Measurements from ENCODE around the gene PGD. TPM values are rescaled to one million over a fixed set of nuclear protein-coding genes. Genes with fewer than 3 reads are reported as not detected.
"Not testable (repeated sequence)": the region's sequence is repeated elsewhere in the genome, so short reads cannot be mapped to it uniquely, and the experiment has no call there.

Gene PGD
- polyA plus RNA-seq, 12 donors = 85.0 to 131 (median 109) TPM; not detected in 1

DNA sequence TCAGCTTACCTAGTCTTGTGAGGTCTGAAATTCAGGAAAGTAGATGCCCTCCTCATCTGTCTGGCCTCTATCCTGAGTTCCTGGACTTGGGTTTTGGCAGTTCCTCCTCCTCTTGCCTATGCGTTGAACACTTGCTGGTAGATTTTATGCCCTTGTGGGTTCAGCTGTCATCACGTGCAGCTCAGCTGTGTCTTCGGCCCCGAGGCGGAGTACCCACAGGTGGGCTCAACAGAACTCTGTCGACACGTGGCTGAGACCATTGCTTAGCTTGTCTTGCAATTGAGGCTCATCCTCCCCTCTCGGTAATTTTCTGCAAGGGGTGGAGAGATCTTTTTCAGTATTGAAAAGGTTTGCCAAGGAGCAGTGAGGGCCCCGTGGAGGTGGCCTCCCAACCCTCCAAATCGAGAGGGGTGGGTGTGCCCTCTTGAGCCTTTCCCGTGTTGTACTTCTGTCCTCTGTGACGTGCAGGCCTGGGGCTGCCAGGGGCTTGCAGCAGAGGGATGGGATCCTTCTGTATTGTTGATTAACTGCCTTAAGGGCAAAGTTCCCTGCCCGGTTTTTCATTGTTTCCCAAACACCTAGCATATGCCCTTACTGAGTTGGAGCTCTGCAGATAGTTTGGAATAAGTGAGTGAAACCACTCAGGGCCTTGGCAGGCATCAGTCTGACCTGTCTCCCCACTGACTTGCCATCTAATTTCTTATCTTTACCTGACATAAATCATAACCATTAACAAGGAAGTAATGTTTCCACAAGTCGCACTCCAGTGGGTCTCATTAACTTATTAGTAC lies 34.2 kb downstream of the PGD start:
- no peak for DNase-seq

DNA sequence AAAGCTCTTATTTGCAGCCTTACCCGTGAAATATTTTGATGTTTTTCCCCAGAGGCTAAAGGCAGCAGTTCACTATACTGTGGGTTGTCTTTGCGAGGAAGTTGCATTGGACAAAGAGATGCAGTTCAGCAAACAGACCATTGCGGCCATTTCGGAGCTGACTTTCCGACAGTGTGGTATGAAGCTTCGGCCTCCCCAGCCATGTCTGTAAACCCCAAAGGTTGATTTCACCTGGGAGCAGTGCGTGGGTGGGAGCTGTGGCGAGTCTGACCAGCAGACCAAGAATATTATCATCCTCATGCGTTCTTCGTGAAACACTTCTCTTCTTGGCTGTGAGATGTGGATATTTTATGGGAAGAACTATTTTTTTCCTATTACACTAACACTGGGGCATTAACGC lies 34.9 kb downstream of the PGD start:
- no peak for DNase-seq

DNA sequence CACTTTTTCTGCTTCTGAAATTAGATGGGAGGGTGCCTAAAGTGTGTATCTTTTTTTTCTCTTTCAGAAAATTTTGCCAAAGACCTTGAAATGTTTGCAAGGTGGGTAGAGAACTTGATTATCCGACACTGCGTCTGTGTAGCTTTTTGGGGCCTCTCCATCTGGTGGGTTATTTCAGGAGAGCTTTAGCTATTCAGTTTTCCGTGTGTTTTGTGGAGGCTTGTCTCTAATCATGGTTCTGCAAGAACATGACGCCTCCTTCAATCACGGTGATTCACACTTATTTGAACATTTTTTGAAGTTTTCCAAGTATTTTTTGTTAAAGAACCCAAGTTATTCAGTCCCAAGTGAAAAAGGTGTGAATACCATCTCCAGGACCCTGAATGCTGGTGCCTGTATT lies 35.7 kb downstream of the PGD start:
- DNase-seq = no peak

DNA sequence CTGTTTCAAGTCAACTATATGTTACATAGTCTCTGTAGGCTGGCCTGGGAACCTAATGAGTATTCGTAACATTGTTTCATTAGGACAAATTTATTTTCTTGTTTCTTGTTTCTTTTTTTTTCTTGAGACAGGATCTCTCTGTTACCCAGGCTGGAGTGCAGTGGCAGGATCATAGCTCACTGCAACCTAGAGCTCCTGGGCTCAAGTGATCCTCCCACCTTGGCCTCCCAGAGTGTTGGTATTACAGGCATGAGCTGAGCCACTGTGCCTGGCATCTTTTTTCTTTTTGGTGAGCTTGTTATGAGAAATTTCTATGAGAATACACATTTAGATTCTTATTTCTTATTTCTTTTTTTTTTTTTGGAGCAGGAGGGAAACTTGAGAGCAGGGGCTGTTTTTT lies 38.2 kb downstream of the PGD start:
- no peak for DNase-seq

DNA sequence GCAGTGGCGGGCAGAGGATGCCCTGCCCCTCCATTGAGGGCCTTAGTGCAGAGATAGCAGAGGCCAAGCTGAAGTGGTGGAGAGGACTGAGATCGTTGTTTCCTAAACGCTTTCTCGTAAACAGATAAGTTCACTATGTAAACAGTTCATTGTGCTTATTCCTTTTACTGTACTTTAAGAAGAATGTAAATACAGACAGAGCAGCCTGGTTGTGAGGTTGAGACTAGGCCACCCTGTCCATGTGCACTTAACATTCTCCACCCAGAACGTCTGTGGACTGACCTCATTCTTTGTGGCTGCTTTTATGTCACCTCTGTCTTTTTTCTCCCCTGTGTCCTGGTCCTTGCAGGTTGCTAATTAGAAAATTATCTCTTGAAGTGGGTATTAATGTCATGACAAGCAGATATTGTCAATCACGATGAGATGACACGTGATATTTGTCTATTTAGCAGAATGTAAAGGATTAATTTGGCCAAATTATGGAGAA lies 39.9 kb downstream of the PGD start:
- no peak for DNase-seq

DNA sequence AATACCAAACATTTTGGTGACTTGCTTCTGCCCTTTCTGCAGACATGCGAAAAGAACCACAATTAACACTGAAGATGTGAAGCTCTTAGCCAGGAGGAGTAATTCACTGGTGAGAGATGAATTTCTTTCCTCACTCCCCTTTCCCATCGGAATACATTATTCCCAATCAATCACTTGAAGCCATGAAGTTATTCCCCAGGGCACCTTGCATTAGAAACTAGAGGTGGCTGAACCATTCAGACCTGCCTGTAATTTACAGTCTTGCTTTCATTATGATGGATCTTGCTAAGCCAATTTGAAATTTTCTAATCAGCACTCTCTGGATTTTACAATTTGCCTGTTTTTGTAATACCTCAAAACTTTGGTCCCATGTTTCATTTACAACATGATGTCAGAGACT lies 41.4 kb downstream of the PGD start:
- no peak for DNase-seq

DNA sequence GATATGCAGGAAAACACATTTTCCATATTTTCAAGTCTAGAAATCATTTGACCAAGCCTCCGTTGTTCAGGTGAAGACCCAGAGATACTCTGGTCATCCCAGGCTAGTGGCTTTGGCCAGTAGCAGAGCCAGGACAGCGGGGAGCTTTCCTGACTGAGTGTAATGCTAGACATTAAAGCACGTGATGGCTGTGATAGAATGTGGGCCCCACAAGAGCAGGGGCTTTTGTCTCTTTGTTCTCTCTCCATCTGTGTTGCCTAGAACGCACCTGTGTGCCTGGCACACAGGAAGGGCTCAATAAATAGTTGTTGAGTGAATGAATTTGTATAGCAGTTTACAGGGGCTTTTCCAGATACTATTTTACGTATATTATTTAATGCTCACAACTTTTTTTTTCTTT lies 41.9 kb downstream of the PGD start:
- no peak for DNase-seq

DNA sequence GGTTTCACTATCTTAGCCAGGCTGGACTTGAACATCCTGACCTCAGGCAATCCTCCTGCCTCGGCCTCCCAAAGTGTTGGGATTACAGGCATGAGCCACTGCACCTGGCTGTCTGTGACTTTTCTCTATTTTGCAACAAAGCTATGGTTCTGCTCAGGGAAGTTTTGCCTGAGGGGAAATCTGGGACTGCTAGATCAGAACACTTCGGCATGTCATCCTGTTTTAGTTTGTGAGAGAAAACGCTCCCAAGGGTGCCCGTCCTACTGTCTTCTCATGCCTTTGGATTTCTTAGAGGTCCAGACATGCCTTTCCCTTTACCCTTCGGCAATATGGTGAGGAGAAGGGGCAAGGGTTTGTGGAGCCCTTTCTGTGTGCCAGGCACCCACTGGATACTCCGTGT lies 45.4 kb downstream of the PGD start:
- no peak for DNase-seq

DNA sequence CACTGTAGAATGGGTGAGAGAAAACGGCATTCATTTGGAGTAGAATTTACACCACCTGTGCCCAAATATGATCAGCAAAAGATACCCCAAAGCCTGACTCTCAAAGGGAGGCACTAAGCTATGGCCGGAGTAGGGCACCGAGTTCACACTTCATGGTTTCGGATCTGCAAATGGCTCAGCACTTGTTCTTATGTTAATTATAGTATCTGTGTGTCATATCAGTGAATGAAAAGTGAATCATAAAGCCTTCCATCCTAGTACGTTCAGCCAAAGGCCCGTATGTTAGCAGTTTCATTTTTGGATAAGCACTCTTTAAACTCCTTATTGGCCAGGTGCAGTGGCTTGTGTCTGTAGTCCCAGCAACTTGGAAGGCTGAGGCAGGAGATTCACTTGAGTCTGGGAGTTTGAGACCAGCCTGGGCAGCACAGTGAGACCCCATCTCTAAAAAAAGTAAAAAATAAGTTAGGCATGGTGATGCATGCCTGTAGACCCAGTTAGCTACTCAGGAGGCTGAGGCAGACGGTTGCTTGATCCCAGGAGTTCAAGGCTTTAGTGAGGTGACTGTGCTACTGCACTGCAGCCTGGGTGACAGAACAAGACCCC lies 46.0 kb downstream of the PGD start:
- DNase-seq = no peak

DNA sequence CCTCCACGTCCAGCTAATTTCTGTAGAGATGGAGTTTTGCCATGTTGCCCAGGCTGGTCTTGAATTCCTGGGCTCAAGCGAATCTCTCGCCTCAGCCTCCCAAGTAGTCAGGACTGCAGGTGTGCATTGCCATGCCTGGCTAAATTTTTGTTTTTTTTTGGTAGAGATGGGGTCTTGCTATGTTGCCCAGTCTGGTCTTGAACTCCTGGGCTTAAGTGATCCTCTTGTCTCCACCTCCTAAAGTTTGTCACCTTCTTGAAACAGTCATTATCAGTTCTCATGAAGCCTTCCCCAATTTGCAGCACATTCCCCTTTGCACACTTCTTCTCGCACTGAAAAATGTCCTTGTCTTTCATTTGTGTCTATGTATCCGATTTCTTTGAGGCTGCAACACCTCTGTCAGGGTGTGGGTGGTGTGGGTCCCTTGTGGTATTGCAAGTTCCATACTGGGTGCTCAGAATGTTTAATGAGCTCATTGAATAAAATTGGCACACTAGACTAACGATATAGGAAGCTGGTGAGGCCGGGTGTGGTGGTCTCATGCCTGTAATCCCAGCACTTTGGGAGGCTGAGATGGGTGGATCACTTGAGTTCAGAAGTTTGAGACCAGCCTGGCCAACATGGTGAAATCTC lies 48.0 kb downstream of the PGD start:
- no peak for DNase-seq

DNA sequence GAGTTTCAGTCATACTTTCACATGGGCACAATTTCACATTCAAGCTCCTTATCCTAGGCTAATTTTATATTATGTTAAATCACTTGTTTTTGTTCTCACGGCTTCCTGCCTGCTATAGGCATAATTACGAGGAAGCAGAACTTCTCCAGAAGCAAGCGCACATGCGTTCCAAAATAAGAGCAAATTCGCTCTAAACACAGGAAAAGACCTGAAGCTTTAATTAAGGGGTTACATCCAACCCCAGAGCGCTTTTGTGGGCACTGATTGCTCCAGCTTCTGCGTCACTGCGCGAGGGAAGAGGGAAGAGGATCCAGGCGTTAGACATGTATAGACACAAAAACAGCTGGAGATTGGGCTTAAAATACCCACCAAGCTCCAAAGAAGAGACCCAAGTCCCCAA lies 50.9 kb downstream of the PGD start, which contains the start of gene CORT:
CORT (plus strand) TSS at position 281 of the 400 bp plus-strand sequence. CDS start 193 bp downstream, outside the sequence.
- no peak for DNase-seq

DNA sequence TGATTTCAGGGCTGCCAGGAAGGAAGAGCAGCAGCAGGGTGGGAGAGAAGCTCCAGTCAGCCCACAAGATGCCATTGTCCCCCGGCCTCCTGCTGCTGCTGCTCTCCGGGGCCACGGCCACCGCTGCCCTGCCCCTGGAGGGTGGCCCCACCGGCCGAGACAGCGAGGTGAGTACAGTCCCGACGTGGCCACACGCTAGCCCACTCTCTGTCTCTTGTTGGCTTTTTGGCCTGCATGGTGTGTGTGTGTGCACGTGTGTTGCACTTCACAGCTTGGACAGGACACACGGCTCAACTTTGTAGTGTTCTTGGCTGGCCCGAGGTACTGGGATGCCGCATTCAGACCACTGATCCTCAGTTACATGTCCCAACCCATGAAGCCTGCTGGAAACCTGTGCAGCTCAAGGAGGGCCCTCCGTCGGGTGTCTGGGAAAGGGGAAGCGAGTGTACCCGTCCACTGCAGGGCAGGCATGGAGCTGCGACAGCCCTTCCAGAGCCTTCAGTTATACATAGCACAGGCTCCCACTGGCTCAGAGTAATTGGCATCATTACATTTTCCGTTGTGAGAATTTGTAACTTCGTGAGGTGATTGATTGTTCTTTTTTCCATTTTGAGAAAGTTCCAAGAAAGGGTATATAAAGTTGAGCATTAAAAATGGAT lies 51.4 kb downstream of the PGD start:
- peak; percentile 36 for DNase-seq

DNA sequence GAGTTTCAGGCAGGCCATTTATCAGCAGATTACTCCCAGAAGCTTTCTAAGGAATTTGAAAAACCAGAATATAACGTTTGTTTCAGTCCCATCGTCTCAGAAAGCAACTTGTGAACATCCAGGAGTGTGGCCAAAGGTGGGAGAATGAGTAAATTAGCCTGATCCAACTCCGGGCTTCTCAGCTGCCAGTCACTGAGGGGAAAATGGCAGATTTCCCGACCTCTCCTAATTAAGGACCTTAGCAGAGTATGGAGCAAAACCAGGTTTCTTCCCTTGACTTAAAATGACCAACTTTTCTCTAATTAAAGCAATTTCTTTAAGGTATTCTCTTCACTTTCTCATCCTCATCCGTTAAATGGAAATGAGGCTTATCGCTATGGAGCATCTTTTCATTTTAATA lies 52.0 kb downstream of the PGD start:
- DNase-seq = no peak

DNA sequence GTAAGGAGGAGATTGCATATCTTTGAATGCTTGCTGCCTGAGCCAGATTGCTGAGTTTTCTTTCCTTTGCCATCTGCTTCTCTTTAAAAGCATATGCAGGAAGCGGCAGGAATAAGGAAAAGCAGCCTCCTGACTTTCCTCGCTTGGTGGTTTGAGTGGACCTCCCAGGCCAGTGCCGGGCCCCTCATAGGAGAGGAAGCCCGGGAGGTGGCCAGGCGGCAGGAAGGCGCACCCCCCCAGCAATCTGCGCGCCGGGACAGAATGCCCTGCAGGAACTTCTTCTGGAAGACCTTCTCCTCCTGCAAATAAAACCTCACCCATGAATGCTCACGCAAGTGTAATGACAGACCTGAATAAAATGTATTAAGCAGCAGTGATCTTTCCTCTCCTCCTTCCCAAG lies 52.4 kb downstream of the PGD start:
- DNase-seq = peak; percentile 25

DNA sequence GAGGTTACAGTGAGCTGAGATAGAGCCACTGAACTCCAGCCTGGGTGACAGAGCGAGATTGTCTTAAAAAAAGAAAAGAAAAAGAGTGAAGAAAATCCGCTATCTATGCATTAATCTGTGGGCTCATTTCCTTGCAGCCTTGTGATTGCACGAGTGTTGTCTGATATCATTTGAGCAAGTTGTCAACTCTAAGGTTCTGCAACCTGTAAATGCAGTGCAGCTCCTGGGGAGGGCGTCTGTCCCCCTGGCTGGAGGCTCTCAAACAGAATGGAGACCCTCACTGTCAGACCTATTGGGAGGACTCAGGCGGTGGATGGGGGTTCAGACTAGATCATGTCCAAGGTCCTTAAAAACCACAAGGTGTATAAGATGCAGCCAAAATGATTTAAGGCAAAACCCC lies 57.2 kb downstream of the PGD start:
- DNase-seq = no peak

DNA sequence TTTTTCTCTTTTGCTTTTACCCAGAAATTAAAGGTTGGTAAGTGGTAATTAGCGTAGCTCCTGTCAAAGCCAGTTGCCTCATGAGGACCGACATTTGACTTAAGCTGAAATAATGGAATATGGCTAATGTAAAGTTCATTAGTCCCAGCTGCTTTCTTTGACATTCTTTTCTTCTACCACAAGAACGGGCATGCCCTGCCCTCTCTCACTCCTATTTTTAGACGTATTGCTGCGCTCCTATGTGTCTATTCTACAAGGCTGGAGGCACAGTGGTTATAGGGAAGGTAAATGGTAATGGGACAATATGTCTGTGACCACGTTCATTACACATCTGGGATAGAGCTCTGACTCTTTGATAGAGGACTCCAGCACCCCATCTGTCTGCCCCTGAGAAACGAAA lies 57.8 kb downstream of the PGD start:
- no peak for DNase-seq

DNA sequence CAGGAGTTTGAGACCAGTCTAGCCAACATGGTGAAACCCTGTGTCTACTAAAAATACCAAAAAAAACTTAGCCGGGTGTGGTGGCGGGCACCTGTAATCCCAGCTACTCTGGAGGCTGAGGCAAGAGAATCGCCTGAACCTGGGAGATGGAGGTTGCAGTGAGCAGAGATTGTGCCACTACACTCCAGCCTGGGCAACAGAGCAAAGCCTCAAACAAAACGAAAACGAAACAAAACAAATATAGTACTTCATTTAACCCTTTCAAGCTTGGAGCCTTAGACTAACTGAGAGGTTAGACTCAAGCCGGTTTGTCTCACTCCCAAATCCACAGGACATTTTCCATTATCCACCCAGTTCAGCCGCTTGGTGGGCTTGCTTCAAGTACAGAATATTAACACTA lies 58.6 kb downstream of the PGD start:
- not testable (repeated sequence) for DNase-seq

DNA sequence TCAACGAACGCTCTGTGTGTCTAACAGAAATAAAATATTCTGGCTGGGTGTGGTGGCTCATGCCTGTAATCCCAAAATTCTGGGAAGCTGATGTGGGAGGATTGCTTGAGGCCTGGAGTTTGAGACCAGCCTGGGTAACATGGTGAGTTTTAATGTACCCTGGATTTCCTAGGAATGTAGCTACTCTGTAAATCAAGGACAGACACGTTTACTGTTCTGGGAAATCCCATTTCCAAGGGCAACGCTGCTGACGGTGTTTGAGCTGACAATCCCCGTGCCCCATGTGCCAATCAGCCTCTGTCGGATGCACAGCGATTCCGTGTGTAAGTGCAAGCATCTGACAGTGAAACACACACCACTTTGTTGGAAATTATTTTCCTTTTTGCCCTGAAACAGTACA lies 59.0 kb downstream of the PGD start:
- DNase-seq = no peak

DNA sequence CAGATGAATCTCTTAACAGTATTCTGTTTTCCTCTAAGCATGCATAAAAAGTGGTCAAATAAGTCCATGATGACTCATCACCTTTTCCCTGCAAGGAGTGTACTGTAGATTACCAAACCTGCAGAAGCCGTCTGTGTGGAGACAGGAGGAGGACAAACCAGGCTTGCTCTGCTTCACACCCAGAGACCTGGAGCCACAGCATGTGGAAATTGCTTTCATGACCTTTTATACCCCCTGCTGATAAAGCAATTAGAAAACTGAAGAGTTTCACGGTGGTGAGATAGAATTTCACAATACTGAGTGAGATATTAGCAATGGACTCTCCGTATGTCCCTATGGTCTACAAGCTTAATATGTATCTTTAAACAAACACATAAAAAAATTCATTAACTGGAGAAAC lies 60.3 kb downstream of the PGD start:
- DNase-seq = no peak

DNA sequence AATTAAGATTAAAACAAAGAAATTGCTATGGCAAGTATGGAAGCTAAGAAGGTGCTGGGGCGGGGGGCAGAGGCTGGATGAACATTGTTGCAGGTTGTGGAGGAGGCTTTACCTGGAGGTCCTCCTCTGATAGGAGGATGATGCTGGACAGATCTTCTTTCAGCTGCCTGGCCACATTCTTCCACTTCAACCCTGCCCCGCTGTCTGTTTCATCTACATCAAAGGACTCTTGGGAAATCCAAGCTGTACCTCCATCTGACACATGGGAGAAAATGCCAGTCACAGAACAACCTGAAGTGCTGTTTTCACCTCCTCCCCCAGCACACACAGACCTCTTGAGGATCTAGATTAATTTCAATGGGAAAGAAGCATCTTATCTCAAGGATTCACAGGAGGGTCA lies 68.2 kb downstream of the PGD start:
- no peak for DNase-seq

DNA sequence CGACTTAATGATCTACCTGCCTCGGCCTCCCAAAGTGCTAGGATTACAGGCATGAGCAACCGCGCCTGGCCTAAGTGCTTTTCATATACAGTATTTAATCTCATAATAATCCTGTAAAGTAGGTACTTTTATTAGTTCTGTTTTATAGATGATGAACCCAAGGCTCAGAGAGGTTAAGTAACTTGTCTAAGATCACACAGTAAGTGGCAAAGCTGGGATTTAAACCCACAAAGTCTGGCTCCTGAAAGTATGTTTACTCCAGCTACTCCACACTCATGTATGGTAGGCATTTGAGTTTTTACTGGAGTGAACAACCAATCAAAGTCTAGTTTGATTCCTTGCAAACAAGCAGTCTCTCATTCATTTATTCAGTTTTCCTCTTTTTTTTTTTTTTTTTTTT lies 71.2 kb downstream of the PGD start:
- DNase-seq = no peak
